ENCODE data around the gene BAIAP2.

Gene BAIAP2

GRCh38 chr17:81037798-81038733, 3.1 kb downstream of the BAIAP2 start:
- DNase-seq = no peak

- DNase-seq = no peak
These were observed 4.1 kb downstream of the BAIAP2 start for GRCh38 chr17:81039096-81039495.

DNA sequence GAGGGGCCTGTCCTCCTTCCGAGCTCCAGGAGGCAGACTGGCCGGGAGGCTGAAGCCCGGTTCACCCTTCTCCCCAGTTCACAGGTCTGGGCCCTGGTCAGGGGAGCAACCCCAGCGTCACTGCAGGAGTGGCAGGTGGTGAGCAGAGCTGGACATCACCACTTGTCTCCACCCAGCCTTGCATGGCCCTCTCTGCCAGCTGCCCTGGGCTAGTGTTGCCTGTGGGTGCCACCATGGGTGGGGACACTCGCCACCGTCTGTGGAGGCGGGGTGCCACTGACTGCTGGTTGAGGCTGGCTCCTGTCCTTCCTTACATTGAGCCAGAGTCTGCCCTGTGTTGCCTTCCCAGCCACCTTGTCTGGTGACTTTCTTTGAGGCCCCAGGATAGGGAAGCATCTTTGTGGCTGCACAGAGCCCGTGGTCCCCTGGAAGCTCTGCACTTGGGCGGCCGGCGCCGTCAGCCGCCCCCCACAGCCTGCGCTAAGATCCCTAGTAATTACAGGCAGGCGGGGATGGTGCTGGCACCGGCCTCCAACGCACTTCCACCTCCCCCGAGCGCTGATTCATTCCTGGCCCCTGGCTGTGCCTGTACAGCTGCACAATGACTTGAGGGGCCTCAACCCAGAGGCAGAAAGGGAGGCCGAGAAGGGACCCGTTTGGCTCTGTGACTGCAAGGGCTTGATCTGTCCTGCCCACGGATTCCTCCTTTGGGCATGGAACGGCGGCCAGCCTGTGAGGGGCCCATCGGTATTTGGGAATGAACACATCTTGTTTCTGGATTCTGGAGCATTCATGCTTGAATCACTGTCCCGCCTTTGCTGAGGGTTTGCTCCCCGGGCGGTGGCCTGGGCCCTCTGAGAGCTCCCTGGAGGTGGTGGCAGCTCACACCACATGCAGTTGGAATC, 5.2 kb downstream of the BAIAP2 start:
- DNase-seq = no peak

GRCh38 chr17:81040791-81041337, 5.9 kb downstream of the BAIAP2 start:
- DNase-seq = peak in 1 of 2 experiments; percentile 15

- DNase-seq = no peak
These were observed 7.7 kb downstream of the BAIAP2 start for GRCh38 chr17:81042606-81043005.

DNA sequence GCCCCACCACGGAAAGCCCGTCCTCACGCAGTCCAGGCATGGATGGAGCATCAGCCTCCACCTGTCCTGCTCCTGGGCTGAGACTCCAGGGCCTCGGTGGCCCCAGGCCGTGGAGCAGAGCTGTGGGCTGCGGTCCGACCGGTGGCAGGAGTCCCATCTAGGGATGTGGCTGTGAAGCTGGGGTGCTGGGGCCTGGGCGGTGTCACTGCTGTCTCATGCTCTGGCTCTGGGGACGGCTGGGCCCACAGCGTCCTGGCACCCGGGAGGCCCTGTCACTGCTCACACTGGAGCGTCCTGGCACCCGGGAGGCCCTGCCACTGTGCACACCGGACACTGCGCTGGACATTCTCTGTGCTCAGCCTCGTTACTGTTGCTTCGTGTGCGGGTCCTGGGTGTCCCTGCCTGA, 8.4 kb downstream of the BAIAP2 start:
- DNase-seq = no peak

DNA sequence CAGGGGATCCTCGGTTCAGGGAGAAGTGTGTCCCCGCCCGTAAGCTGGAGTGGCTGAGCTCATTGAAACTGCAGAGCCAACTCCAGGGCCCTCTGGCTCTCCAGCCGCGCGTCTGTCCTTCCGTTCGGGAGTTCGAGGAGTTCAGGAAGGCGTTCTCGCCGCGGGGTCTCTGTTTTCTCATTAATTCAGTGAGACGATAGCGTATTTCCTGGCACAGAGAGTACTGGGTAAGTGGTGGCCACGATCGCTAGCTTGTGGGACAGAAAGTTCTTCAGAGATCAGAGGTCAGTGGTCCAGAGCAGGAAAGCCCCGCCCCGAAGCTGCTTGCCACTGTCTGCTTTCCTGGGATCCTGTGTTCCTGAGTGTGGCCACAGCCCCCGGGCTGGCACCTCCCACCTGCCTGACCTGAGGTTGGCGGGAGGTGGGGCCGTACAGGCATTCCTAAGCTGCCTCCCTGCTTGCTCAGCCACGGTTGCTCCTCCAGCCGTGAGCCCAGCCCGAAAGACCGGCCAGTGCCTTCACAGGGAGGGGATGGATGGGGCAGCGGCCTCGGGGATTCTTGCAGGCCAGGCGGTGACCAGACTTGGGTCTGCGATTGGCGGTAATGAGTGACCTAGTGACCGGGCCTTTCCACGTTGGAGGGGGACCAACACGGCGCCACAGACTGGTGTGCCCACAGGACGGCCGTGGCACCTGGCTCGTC, 8.9 kb downstream of the BAIAP2 start:
- peak; percentile 70 to 89 for DNase-seq

GRCh38 chr17:81044428-81044763, 9.4 kb downstream of the BAIAP2 start:
- DNase-seq = no peak

DNA sequence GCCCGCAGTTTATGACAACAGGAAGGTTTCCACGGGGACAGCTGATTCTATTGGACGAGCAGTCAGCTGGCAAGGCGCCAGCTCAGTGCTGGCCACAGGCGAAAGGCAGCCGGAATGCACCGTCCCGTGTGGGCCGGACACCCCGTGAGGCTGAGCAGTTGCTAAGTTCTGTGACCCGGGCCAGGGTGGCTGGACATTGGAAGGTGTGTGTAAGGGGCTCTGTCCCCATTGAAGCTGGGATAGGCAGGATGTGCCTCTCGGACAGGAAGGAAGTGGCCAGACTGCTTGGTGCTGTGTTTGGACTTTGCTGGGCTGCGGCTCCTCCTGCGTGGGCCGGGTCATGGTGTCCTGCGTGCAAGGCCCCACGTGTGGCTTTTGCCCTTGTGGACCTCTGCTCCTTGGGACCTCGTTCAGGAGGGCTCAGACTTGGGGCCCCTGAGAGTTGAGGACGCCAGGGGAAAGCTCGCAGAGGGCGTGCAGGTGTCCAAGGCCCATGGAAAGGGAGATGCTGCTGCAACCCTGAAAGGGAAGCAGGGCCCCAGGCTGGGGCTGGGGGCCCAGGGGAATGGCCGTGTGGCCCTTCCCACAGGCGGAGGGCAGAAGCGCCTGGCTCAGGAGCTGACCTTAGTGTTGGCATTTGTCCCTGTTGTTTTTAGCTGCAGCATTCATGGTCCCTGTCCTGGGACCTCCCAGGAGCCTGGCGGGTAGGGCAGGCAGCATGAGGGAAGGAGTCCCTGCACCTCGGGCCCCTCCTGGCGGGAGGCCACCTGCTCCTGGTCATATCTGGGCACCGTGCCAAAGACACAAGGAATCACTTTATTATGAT, 10.0 kb downstream of the BAIAP2 start:
- peak; percentile 33 to 84 for DNase-seq

- DNase-seq = no peak
These were observed 10.7 kb downstream of the BAIAP2 start for GRCh38 chr17:81045590-81046095.

- no peak for DNase-seq
These were observed 11.3 kb downstream of the BAIAP2 start for GRCh38 chr17:81046132-81046769.

GRCh38 chr17:81046770-81047359, 11.9 kb downstream of the BAIAP2 start:
- no peak for DNase-seq

DNA sequence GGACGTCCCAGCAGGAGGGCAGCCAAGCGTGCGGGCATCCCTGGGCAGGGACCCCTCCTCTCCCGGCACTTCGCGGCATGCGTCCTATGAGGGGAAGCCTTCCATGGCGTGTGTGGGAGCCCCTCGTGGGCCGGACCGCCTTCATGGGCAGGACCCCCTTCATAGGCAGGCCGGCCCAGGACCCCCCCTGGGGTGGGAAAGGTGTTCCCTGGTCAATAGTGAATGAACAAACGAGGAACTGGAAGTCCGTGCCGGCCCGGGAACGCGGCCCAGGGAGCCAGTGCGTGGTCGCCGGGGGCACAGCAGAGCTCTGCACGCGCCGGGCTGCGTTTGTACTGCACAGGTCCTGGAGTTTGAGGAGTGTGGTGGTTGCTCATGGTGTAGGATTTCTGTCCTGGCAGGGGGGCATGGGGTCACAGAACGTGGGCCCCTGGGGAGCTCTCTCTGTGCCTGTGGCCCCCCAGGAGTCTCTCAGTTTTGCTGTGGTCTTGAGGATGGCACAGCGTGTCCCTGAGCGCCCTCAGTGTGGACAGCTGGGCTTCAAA, 13.9 kb downstream of the BAIAP2 start:
- no peak for DNase-seq

- DNase-seq = no peak
These were observed 14.5 kb downstream of the BAIAP2 start for GRCh38 chr17:81049372-81049911.

DNA sequence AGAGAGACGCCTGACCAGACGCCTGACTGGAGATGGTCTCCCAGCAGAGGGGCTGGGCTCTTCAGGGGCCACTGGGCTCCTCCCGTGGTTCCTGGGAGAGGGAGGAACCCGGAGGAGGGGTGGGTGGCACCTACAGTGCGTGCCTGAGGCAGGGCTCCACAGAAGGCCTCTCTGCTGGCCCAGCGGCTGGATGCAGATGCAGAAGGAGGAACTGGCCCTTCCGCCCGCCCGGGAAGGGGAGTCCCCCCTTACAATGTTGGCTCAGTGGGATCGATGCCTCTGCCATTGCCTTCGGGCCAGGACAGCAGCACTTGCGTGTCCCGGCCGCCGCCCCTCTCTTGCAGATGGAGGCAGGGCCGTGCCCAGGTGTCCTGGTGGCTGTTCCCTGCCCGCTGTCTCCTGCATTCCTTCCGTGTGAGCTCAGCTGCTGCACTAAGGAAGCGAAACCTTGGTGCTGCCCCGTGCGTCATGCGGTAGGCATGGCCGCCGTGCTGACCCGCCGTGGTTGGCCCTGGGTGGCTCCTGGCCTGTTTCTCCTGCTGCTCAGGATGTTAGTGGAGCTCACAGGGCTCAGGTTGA, 15.1 kb downstream of the BAIAP2 start:
- DNase-seq = peak; percentile 85 to 87

- DNase-seq = no peak
These were observed 16.0 kb downstream of the BAIAP2 start for GRCh38 chr17:81050645-81051625.

DNA sequence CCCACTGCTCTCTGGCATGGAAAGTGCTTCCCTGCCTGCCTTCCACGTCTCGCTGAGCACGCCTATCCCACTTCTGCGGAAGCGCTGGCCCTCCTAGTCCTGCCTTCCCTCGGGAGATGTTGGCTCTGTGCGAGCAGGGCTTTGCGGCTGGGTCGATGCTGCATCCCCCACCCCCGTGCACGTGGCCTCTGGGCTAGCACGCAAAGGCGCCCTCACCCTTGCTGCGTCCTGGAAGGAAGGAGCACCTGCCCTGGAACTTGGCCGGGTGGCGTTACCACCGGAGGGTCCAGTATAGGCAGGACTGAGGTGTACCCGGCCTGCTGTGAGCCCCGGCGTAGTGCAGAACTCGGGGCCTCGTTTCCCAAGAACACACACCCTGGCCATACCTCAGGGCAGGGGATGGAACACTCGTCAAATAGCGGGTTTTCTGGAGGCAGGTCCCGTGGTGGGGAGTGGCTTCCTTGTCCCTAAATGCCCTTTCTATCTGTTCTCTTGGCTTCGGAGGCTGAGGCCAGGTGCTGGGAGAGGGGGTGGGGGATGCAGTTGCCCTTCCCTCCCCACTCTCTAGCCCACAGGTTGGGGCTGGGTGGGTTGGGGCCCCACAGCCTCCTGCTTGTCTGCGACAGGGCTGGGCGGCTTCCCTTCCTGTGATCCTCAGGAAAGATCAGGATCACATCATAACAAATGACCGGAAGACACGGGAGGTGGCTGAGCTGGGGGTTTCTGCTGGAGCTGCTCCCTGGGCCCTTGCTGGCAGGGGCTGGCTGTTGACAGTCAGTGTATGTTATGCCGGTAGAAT, 17.4 kb downstream of the BAIAP2 start:
- DNase-seq = no peak

Measured in SW 1271 (cell line).